Neural cell (in vitro differentiated cells): Measurements from ENCODE around the gene LPCAT1. TPM values are rescaled to one million over a fixed set of nuclear protein-coding genes. Genes with fewer than 3 reads are reported as not detected.

ENCODE experiments used
- H2AFZ ChIP-seq: fragments of 200-600, 300-800 bp; sonication (generic), shearing (Covaris generic); 2 replicates; pipeline ENCODE4 v1.6.0; 2014; ENCODE audit warnings: low read depth, mild to moderate bottlenecking, antibody characterized with exemption, low read length, moderate library complexity
- H3F3A ChIP-seq: fragments of 200-600 bp; shearing (Covaris generic); 2 replicates; pipeline ENCODE4 v1.6.1; 2016; ENCODE audit warnings: mild to moderate bottlenecking, moderate library complexity, mixed read lengths, antibody characterized with exemption, low read length; ENCODE audit not compliant: insufficient read depth, poor library complexity, severe bottlenecking
- H3K27ac ChIP-seq: fragments of 200-600, 300-800 bp; sonication (generic), shearing (Covaris generic); 2 replicates; pipeline ENCODE4 v1.5.1; 2014; ENCODE audit warnings: mild to moderate bottlenecking, low read length, moderate library complexity
- H3K27me3 ChIP-seq: fragments of 300-800, 200-600 bp; sonication (generic), shearing (Covaris generic); 2 replicates; pipeline ENCODE4 v1.6.0; 2014; ENCODE audit warnings: mild to moderate bottlenecking, low read depth, low read length, moderate library complexity; ENCODE audit not compliant: insufficient read depth
- H3K36me3 ChIP-seq: fragments of 300-800, 200-600 bp; sonication (generic), shearing (Covaris generic); 2 replicates; pipeline ENCODE4 v1.5.1; 2014; ENCODE audit warnings: mild to moderate bottlenecking, antibody characterized with exemption, low read length, moderate library complexity; ENCODE audit not compliant: insufficient read depth
- H3K4me2 ChIP-seq: fragments of 300-800, 200-600 bp; sonication (generic), shearing (Covaris generic); 2 replicates; pipeline ENCODE4 v1.6.0; 2014; ENCODE audit warnings: mild to moderate bottlenecking, low read length
- H3K4me3 ChIP-seq: fragments of 300-800, 200-600 bp; sonication (generic), shearing (Covaris generic); 2 replicates; pipeline ENCODE4 v1.5.1; 2014; ENCODE audit warnings: mild to moderate bottlenecking, low read length, moderate library complexity
- H3K79me2 ChIP-seq: fragments of 200-600 bp; shearing (Covaris generic); replicated peaks from 2 replicates; pipeline ENCODE4 v1.6.0; 2014; ENCODE audit warnings: mild to moderate bottlenecking, low read length, moderate library complexity; ENCODE audit not compliant: insufficient read depth
- H3K9ac ChIP-seq: fragments of 300-800, 200-600 bp; sonication (generic), shearing (Covaris generic); 2 replicates; pipeline ENCODE4 v1.6.1; 2016; ENCODE audit warnings: mild to moderate bottlenecking, low read length, mixed read lengths
- H3K9me2 ChIP-seq: fragments of 200-600 bp; shearing (Covaris generic); 2 replicates; pipeline ENCODE4 v1.6.1; 2016; ENCODE audit warnings: mild to moderate bottlenecking, low read length, mixed read lengths; ENCODE audit not compliant: insufficient read depth
- H3K9me3 ChIP-seq: fragments of 200-600, 300-800 bp; sonication (generic), shearing (Covaris generic); 2 replicates; pipeline ENCODE4 v1.6.1; 2016; ENCODE audit warnings: mild to moderate bottlenecking, mixed run types, low read length, moderate library complexity, mixed read lengths
- H4K20me1 ChIP-seq: fragments of 200-600 bp; shearing (Covaris generic); 2 replicates; pipeline ENCODE4 v1.6.1; 2016; ENCODE audit warnings: mild to moderate bottlenecking, mixed run types; ENCODE audit not compliant: insufficient read depth
- EP300 ChIP-seq: fragments of 450-650 bp; conservative IDR thresholded peaks from 2 replicates; pipeline ENCODE4 v1.6.1; 2014; ENCODE audit warnings: antibody characterized with exemption, mild to moderate bottlenecking, moderate library complexity; ENCODE audit not compliant: poor library complexity, severe bottlenecking
- EZH2 ChIP-seq: fragments of 200-600, 300-800 bp; shearing (Covaris generic), sonication (generic); IDR thresholded peaks from 2 replicates; pipeline ENCODE4 v1.6.1; 2014; ENCODE audit warnings: antibody characterized with exemption, low read length, borderline replicate concordance, mild to moderate bottlenecking; ENCODE audit not compliant: insufficient read depth, poor library complexity, severe bottlenecking
- MXI1 ChIP-seq: fragments of 450-650 bp; conservative IDR thresholded peaks from 2 replicates; pipeline ENCODE4 v1.6.1; 2014; ENCODE audit warnings: antibody characterized with exemption, mild to moderate bottlenecking; ENCODE audit not compliant: poor library complexity, severe bottlenecking
- POLR2AphosphoS5 ChIP-seq: IDR thresholded peaks from 2 replicates; pipeline ENCODE4 v1.6.1; 2012
- RAD21 ChIP-seq: fragments of 450-650 bp; conservative IDR thresholded peaks from 2 replicates; pipeline ENCODE4 v1.6.1; 2014; ENCODE audit warnings: antibody characterized with exemption, mild to moderate bottlenecking, moderate library complexity
- SMC3 ChIP-seq: fragments of 450-650 bp; conservative IDR thresholded peaks from 2 replicates; pipeline ENCODE4 v1.6.1; 2014; ENCODE audit warnings: antibody characterized with exemption, mild to moderate bottlenecking, moderate library complexity; ENCODE audit not compliant: poor library complexity
- TAF1 ChIP-seq: IDR thresholded peaks from 2 replicates; pipeline ENCODE4 v1.6.1; 2012; ENCODE audit warnings: low read depth
- polyA plus RNA-seq: library from polyadenylated mRNA; depleted of rRNA; stranded (reverse); fragments of >200 nt; gene quantifications from 2 replicates; pipeline ENCODE4 v1.2.3, GENCODE V29; 2014
- TF ChIP-seq, protein P1 (sequence below): fragments of 450-650 bp; IDR thresholded peaks from 2 replicates; pipeline ENCODE4 v1.5.1; 2014; ENCODE audit warnings: antibody characterized with exemption, mild to moderate bottlenecking, moderate library complexity; ENCODE audit not compliant: poor library complexity, severe bottlenecking
- TF ChIP-seq, protein P2 (sequence below): IDR thresholded peaks from 2 replicates; pipeline ENCODE4 v1.6.1; 2012; ENCODE audit warnings: borderline replicate concordance

LPCAT1 gene
- polyA plus RNA-seq, 1 donor from 2014 or later = 61.8 TPM

DNA sequence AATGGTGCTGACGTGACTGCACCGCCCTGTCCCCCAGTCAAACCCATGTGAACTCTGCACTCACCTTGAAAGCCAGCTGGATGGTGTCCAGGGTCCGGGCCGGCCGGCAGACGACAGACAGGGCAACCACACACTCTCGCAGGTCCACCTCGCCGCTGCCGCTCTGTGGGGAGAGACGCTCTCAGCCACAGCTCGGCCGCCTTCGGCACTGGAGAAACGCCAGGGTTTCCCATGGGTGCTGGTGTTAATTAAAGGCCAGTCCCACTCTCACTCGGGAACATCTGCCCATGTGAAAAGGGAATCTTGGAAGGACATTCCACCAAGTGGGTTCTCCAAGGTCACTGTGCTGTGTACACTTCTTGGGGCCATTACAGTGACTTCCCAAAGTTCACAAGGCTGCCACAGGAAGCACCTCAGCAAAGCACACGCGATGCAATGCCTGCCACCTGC is 53.0 kb downstream of the LPCAT1 start:
- H3K9ac ChIP-seq = no peak overlapping the region
- TF ChIP-seq TAF1 (no peak), EZH2 (no peak), EP300 (no peak), SMC3 (no peak)
- no peaks in the 10 kb centered on the region for H4K20me1 ChIP-seq
- H3K27ac ChIP-seq = no peak overlapping the region
- no peaks in the 10 kb centered on the region for H3K36me3 ChIP-seq
- no peak overlapping the region for H3K4me3 ChIP-seq
- H3K9me2 ChIP-seq = no peaks in the 10 kb centered on the region
- no peaks in the 10 kb centered on the region for H3K79me2 ChIP-seq
- H3K4me2 ChIP-seq = no peak overlapping the region
- H3K27me3 ChIP-seq = no peaks in the 10 kb centered on the region
- no peaks in the 10 kb centered on the region for H3K9me3 ChIP-seq
- H3F3A ChIP-seq = no peaks in the 10 kb centered on the region
- no peak overlapping the region for H2AFZ ChIP-seq

DNA sequence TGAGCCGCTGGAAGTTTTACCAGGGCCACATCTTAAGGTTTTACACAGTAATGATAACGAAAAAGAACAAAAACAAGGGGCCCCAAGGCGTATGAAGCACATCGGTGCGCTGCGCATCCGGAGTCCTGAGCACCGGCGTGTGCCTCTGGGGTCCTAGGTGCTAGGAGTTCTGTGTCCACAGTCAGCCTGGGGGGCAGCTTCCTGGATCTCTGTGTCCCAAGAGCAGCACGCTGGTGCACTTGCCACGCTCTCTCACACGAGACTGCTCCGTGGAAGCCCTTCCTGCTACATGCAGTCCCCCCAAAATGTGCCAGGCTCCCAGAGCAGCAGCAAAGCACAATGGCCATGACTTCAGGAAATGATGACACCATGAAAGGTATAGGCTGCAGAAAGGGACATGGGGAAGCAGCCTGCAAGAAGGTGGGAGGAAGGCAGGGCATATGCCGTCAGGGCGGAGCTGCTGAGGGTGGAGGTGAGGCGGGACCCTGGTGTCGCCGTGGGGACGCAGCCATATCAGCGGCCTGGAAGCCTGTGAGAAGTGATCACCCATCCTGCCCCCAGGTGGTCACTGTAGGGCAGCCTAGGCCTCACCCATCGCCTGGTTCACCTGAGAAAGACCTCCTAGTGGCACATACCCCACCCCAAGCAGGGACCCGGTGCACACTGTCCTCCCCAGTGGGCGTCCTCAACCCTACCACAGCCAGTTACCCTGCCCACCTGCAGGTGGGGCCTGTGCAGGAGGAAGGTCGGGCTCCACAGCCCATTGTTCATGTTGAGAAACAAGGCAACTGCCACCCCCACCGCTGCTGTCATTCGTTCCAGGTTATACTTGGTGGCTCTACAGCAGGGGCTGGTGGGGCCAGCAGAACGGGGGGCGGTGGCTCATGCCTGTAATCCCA is 54.9 kb downstream of the LPCAT1 start:
- Histone ChIP-seq H3K9me2 (no peaks in the 10 kb centered on the region), H3K9ac (no peak overlapping the region), H4K20me1 (no peaks in the 10 kb centered on the region), H3K4me2 (no peak overlapping the region), H3K79me2 (no peaks in the 10 kb centered on the region), H3F3A (no peaks in the 10 kb centered on the region), H3K9me3 (no peaks in the 10 kb centered on the region), H3K36me3 (no peaks in the 10 kb centered on the region), H3K27ac (no peak overlapping the region), H2AFZ (no peak overlapping the region), H3K4me3 (no peak overlapping the region), H3K27me3 (no peaks in the 10 kb centered on the region)
- no peak for TF ChIP-seq MXI1
- no peak for TF ChIP-seq TAF1
- TF ChIP-seq RAD21 = no peak
- no peak for TF ChIP-seq EP300
- TF ChIP-seq, protein P1, sequence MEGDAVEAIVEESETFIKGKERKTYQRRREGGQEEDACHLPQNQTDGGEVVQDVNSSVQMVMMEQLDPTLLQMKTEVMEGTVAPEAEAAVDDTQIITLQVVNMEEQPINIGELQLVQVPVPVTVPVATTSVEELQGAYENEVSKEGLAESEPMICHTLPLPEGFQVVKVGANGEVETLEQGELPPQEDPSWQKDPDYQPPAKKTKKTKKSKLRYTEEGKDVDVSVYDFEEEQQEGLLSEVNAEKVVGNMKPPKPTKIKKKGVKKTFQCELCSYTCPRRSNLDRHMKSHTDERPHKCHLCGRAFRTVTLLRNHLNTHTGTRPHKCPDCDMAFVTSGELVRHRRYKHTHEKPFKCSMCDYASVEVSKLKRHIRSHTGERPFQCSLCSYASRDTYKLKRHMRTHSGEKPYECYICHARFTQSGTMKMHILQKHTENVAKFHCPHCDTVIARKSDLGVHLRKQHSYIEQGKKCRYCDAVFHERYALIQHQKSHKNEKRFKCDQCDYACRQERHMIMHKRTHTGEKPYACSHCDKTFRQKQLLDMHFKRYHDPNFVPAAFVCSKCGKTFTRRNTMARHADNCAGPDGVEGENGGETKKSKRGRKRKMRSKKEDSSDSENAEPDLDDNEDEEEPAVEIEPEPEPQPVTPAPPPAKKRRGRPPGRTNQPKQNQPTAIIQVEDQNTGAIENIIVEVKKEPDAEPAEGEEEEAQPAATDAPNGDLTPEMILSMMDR = no peak
- TF ChIP-seq EZH2 = no peak
- TF ChIP-seq, protein P2, sequence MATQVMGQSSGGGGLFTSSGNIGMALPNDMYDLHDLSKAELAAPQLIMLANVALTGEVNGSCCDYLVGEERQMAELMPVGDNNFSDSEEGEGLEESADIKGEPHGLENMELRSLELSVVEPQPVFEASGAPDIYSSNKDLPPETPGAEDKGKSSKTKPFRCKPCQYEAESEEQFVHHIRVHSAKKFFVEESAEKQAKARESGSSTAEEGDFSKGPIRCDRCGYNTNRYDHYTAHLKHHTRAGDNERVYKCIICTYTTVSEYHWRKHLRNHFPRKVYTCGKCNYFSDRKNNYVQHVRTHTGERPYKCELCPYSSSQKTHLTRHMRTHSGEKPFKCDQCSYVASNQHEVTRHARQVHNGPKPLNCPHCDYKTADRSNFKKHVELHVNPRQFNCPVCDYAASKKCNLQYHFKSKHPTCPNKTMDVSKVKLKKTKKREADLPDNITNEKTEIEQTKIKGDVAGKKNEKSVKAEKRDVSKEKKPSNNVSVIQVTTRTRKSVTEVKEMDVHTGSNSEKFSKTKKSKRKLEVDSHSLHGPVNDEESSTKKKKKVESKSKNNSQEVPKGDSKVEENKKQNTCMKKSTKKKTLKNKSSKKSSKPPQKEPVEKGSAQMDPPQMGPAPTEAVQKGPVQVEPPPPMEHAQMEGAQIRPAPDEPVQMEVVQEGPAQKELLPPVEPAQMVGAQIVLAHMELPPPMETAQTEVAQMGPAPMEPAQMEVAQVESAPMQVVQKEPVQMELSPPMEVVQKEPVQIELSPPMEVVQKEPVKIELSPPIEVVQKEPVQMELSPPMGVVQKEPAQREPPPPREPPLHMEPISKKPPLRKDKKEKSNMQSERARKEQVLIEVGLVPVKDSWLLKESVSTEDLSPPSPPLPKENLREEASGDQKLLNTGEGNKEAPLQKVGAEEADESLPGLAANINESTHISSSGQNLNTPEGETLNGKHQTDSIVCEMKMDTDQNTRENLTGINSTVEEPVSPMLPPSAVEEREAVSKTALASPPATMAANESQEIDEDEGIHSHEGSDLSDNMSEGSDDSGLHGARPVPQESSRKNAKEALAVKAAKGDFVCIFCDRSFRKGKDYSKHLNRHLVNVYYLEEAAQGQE = no peak
- TF ChIP-seq SMC3 = no peak
- no peak for TF ChIP-seq POLR2AphosphoS5
